GM18907 (cell line): ENCODE data around the gene TRIM26.
A peak's percentile ranks its signal among the peaks of the same experiment; 100 is the strongest.

Experiments
- ATAC-seq: cut with Tn5 transposase; IDR thresholded peaks from one replicate; pipeline ENCODE4 v1.9.1; 2021; ENCODE audit warnings: mild to moderate bottlenecking, moderate library complexity; ENCODE audit not compliant: unreplicated experiment

TRIM26 gene

GRCh38 chr6:30211899-30212298 is 1.3 kb downstream of the TRIM26 start:
- ATAC-seq, result no peak

- ATAC-seq, result no peak
These were observed 1.9 kb downstream of the TRIM26 start for GRCh38 chr6:30211306-30211705.

- ATAC-seq, result no peak
These were observed 5.4 kb downstream of the TRIM26 start for GRCh38 chr6:30207619-30208295.

- ATAC-seq, result no peak
These were observed 6.2 kb downstream of the TRIM26 start for GRCh38 chr6:30206799-30207618.

- ATAC-seq, result no peak
These were observed 7.1 kb downstream of the TRIM26 start for GRCh38 chr6:30206152-30206551.

GRCh38 chr6:30204116-30204515 is 9.1 kb downstream of the TRIM26 start:
- no peak for ATAC-seq

- ATAC-seq, result no peak
These were observed 10.8 kb downstream of the TRIM26 start for GRCh38 chr6:30202366-30202765.

- ATAC-seq, result peak; percentile 46
These were observed 12.5 kb downstream of the TRIM26 start for GRCh38 chr6:30200551-30201281.

GRCh38 chr6:30198166-30199084 is 14.8 kb downstream of the TRIM26 start:
- ATAC-seq, result no peak

GRCh38 chr6:30196376-30196775 is 16.8 kb downstream of the TRIM26 start:
- no peak for ATAC-seq

- ATAC-seq, result no peak
These were observed 17.3 kb downstream of the TRIM26 start for GRCh38 chr6:30195951-30196350.

- no peak for ATAC-seq
These were observed 18.2 kb downstream of the TRIM26 start for GRCh38 chr6:30194797-30195690.

- no peak for ATAC-seq
These were observed 21.1 kb downstream of the TRIM26 start for GRCh38 chr6:30192076-30192475.

GRCh38 chr6:30188541-30188940 is 24.7 kb downstream of the TRIM26 start:
- no peak for ATAC-seq

- ATAC-seq, result no peak
These were observed 27.2 kb downstream of the TRIM26 start for GRCh38 chr6:30185846-30186484.

GRCh38 chr6:30184417-30185031 is 28.7 kb downstream of the TRIM26 start:
- no peak for ATAC-seq

GRCh38 chr6:30180145-30180544 is 33.1 kb downstream of the TRIM26 start:
- no peak for ATAC-seq

- ATAC-seq, result no peak
These were observed 34.4 kb downstream of the TRIM26 start for GRCh38 chr6:30178837-30179236.

- ATAC-seq, result no peak
These were observed 37.4 kb downstream of the TRIM26 start for GRCh38 chr6:30175765-30176164.
